D721Med (cell line): ENCODE measurements around the gene MLX.

Source experiments
- DNase-seq: peaks from one replicate; pipeline ENCODE4 v3.0.0; 2011; ENCODE audit warnings: low spot score; ENCODE audit not compliant: insufficient read length
- FAIRE-seq: peaks from 2 replicates; lab custom pipeline; 2011; peaks lifted over from hg19 to GRCh38; lab: Jason Lieb, UNC
- CTCF ChIP-seq: IDR thresholded peaks from 2 replicates; pipeline ENCODE4 v1.5.1; 2012; ENCODE audit warnings: mild to moderate bottlenecking, control low read depth; ENCODE audit not compliant: insufficient read depth; ENCODE audit errors: missing control alignments

MLX gene

GRCh38 chr17:42521036-42521435 is 45.9 kb upstream of the MLX start:
- TF ChIP-seq CTCF = no peak
- no peak for DNase-seq
- no peak for FAIRE-seq

- no peak for FAIRE-seq
- TF ChIP-seq CTCF = no peak
Measured at GRCh38 chr17:42521666-42522262, 45.1 kb upstream of the MLX start.

GRCh38 chr17:42522263-42522790 is 44.6 kb upstream of the MLX start:
- no peak for DNase-seq
- no peak for FAIRE-seq

More at GRCh38 chr17:42521666-42522262, 45.1 kb upstream of the MLX start:
- no peak for DNase-seq

GRCh38 chr17:42522798-42523278 is 44.1 kb upstream of the MLX start:
- FAIRE-seq = no peak
- TF ChIP-seq CTCF = no peak
- DNase-seq = no peak

More at GRCh38 chr17:42522263-42522790, 44.6 kb upstream of the MLX start:
- no peak for TF ChIP-seq CTCF

- DNase-seq = no peak
- TF ChIP-seq CTCF = no peak
- no peak for FAIRE-seq
Measured at GRCh38 chr17:42525221-42525620, 41.7 kb upstream of the MLX start.

GRCh38 chr17:42526031-42526444 is 40.9 kb upstream of the MLX start:
- TF ChIP-seq CTCF = no peak
- no peak for FAIRE-seq
- no peak for DNase-seq

GRCh38 chr17:42527932-42528331 is 39.0 kb upstream of the MLX start:
- TF ChIP-seq CTCF = no peak
- no peak for FAIRE-seq
- DNase-seq = no peak
